Measurements from ENCODE around the gene MAPKAPK2.

DNA sequence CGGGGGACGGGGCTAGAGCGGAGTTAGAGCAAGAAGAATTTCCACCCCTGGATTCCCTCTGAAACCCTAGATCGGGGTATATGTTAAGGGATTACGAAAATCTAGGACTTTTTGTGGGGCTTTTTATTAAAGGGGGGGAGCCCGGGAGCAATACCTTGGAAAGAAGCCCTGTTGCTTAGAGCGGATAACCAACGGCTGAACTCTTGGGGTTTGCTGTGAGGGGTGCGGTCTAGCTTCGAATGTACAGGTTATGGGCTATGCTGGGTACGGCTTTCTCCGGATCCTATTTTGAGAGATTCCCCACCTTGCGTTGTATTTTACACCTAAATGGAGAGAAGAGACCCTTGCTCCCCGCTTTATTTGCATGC, 48.7 kb upstream of the MAPKAPK2 start:
- TF ChIP-seq POLR2A (IDR thresholded peaks at IDR 0.05) (no peak), POLR2AphosphoS5 (IDR thresholded peaks at IDR 0.05; ENCODE audit: insufficient read depth in 1 of 2, low read depth in 1 of 2) (no peak)
- TF ChIP-seq, protein P1, sequence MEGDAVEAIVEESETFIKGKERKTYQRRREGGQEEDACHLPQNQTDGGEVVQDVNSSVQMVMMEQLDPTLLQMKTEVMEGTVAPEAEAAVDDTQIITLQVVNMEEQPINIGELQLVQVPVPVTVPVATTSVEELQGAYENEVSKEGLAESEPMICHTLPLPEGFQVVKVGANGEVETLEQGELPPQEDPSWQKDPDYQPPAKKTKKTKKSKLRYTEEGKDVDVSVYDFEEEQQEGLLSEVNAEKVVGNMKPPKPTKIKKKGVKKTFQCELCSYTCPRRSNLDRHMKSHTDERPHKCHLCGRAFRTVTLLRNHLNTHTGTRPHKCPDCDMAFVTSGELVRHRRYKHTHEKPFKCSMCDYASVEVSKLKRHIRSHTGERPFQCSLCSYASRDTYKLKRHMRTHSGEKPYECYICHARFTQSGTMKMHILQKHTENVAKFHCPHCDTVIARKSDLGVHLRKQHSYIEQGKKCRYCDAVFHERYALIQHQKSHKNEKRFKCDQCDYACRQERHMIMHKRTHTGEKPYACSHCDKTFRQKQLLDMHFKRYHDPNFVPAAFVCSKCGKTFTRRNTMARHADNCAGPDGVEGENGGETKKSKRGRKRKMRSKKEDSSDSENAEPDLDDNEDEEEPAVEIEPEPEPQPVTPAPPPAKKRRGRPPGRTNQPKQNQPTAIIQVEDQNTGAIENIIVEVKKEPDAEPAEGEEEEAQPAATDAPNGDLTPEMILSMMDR (IDR thresholded peaks at IDR 0.05), result no peak
